ENCODE results near the gene TRIAP1. TPM values are rescaled to one million over a fixed set of nuclear protein-coding genes. Genes with fewer than 3 reads are reported as not detected.

The TRIAP1 gene
- polyA plus RNA-seq, 1 donor (not counting 4 experiments of a cell fraction or from before 2014, with no cell fraction given), result 71.1 TPM

DNA sequence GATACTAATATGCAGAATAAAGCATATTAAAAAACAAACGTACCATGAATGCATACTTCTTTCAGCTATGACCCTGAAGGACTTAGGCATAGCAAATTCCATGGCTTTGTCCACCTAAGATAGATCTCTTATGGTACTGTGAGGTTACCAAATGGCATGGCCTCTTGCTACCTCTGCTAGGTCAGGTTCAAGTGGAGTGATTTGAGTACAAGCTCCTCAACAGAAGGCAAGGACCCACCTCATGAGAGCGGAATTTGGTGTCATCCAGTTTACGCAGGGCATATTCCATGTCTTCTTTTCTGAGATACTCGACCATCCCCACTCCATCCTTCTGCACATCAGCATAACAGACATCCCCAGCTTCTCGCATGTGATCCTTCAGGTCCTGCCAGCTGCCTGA, 17.5 kb upstream of the TRIAP1 start:
- FAIRE-seq (no peak), DNase-seq (ENCODE audit: low read depth, low spot score) (no peak)
- H3K79me2 ChIP-seq (ENCODE audit: control insufficient read depth, insufficient read depth, low read length), result peaks cover 50% of the 10 kb centered on the region
- TF ChIP-seq CTCF (optimal IDR thresholded peaks at IDR 0.05 in 1 of 3, IDR thresholded peaks at IDR 0.05 in 1 of 3, conservative IDR thresholded peaks at IDR 0.05 in 1 of 3; ENCODE audit: extremely low read depth in 1 of 3, insufficient read depth in 2 of 3, low read length in 3 of 3) (no peak), EZH2 (IDR thresholded peaks at IDR 0.05; ENCODE audit: low read length) (no peak)
- H3K9me3 ChIP-seq (ENCODE audit: control insufficient read depth, low read depth, low read length), result no peaks in the 10 kb centered on the region
- no peak overlapping the region for H3K4me3 ChIP-seq (ENCODE audit: control insufficient read depth in 2 of 3, extremely low read depth in 1 of 3, insufficient read depth in 2 of 3, low read depth in 1 of 3, low read length in 3 of 3)
- no peak overlapping the region for H2AFZ ChIP-seq (ENCODE audit: control insufficient read depth, low read length)
- H3K9me1 ChIP-seq (ENCODE audit: control insufficient read depth, extremely low read depth, insufficient read depth, low read length), result no peaks in the 10 kb centered on the region
- H3K27ac ChIP-seq (ENCODE audit: control insufficient read depth, insufficient read depth, low read length), result no peak overlapping the region
- H3K4me2 ChIP-seq (ENCODE audit: control insufficient read depth, extremely low read depth, insufficient read depth, low read depth, low read length), result no peak overlapping the region
- H3K4me1 ChIP-seq (ENCODE audit: control insufficient read depth, extremely low read depth, insufficient read depth, low read length), result peaks cover 2% of the 10 kb centered on the region
- dilution Hi-C loops (cut with MboI; ENCODE audit: extremely low pct_ligation_motif_present, low sequenced_read_pairs), result no loop called here
- no peak overlapping the region for H3K9ac ChIP-seq (ENCODE audit: control insufficient read depth, extremely low read depth, insufficient read depth, low read length)
- no peaks in the 10 kb centered on the region for H3K27me3 ChIP-seq (ENCODE audit: control insufficient read depth, extremely low read depth, insufficient read depth, low read length)
- peaks cover 11% of the 10 kb centered on the region for H4K20me1 ChIP-seq (ENCODE audit: control insufficient read depth, extremely low read depth, insufficient read depth, low read length)
- peaks cover 28 to 53% of the 10 kb centered on the region in 2 experiments for H3K36me3 ChIP-seq (ENCODE audit: control insufficient read depth in 2 of 2, extremely low read depth in 1 of 2, insufficient read depth in 2 of 2, low read length in 2 of 2)

DNA sequence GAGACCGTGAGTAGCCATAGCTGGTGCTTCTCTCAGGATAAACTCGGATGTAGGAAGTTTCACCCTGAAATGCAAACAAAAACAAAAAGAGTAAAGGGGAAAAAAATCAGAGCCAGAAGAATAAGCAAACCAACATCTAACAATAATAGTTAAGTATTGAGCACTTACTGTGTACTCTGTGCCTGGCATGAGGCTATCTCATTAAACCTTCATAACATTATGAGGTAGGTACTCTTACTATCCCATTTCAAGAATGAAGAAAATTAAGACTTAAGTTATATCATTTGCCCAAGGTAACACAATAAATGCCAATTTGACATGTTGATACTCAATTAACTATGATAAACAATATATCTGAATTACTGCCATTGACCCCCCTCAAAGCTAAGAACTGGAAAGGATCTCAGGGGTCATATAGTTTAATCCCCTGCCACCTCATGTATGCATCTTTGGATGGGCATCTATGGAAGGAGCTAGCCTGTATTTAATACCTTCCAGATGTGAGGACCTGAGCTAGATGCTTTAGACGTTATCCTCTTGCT, 16.0 kb upstream of the TRIAP1 start:
- H3K4me2 ChIP-seq (ENCODE audit: control insufficient read depth, extremely low read depth, insufficient read depth, low read depth, low read length), result no peak overlapping the region
- TF ChIP-seq EZH2 (IDR thresholded peaks at IDR 0.05; ENCODE audit: low read length) (no peak), CTCF (optimal IDR thresholded peaks at IDR 0.05 in 1 of 3, IDR thresholded peaks at IDR 0.05 in 1 of 3, conservative IDR thresholded peaks at IDR 0.05 in 1 of 3; ENCODE audit: extremely low read depth in 1 of 3, insufficient read depth in 2 of 3, low read length in 3 of 3) (no peak)
- no peak overlapping the region for H2AFZ ChIP-seq (ENCODE audit: control insufficient read depth, low read length)
- H3K36me3 ChIP-seq (ENCODE audit: control insufficient read depth in 2 of 2, extremely low read depth in 1 of 2, insufficient read depth in 2 of 2, low read length in 2 of 2), result peaks cover 34 to 55% of the 10 kb centered on the region in 2 experiments
- H3K4me3 ChIP-seq (ENCODE audit: control insufficient read depth in 2 of 3, extremely low read depth in 1 of 3, insufficient read depth in 2 of 3, low read depth in 1 of 3, low read length in 3 of 3), result no peak overlapping the region
- H4K20me1 ChIP-seq (ENCODE audit: control insufficient read depth, extremely low read depth, insufficient read depth, low read length), result peaks cover 3% of the 10 kb centered on the region
- no peak for FAIRE-seq
- dilution Hi-C loops (cut with MboI; ENCODE audit: extremely low pct_ligation_motif_present, low sequenced_read_pairs), result no loop called here
- no peak overlapping the region for H3K27ac ChIP-seq (ENCODE audit: control insufficient read depth, insufficient read depth, low read length)
- peaks cover 34% of the 10 kb centered on the region for H3K79me2 ChIP-seq (ENCODE audit: control insufficient read depth, insufficient read depth, low read length)
- DNase-seq (ENCODE audit: low read depth, low spot score), result no peak
- no peaks in the 10 kb centered on the region for H3K4me1 ChIP-seq (ENCODE audit: control insufficient read depth, extremely low read depth, insufficient read depth, low read length)
- no peaks in the 10 kb centered on the region for H3K9me1 ChIP-seq (ENCODE audit: control insufficient read depth, extremely low read depth, insufficient read depth, low read length)
- H3K9ac ChIP-seq (ENCODE audit: control insufficient read depth, extremely low read depth, insufficient read depth, low read length), result no peak overlapping the region
- no peaks in the 10 kb centered on the region for H3K9me3 ChIP-seq (ENCODE audit: control insufficient read depth, low read depth, low read length)
- no peaks in the 10 kb centered on the region for H3K27me3 ChIP-seq (ENCODE audit: control insufficient read depth, extremely low read depth, insufficient read depth, low read length)
